GM21529 (cell line): ENCODE results near the gene TENT5C.

Experiments used
- ATAC-seq: cut with Tn5 transposase; IDR thresholded peaks from one replicate; pipeline ENCODE4 v1.9.1; 2021; ENCODE audit not compliant: unreplicated experiment

The TENT5C gene

DNA sequence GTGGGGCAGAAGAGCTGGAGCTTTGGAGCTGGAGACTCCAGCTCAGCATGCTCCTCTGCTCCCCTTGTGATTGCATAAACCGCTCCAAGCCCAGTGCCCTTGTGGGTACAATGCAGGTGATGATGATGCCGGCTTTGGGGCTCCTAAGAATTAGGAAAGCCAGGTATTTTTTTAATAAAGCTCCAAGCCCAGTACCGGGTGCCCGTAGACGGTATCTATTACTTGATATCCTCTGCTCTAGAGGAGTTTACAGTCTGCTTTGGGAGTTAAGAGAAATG lies 27.2 kb downstream of the TENT5C start:
- ATAC-seq: no peak

DNA sequence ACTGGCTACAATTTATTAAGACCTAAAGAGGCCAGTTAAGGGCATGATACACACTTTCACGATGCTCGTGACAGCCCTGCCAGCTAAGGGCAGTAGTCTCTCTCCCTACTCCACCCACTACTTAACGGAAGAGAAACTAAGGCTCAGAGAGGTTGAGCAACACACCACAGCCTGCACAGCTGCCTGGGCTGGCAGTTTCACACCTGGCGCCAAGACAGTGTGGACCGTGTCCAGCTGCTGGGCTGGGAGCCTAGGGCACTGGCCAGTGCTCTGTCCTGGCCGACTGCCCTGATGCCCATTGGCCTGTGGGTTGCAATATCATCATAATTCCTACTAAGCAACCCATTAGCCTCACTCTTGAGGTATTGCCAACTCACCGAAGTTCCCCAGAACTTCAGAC lies 27.6 kb downstream of the TENT5C start:
- no peak for ATAC-seq

DNA sequence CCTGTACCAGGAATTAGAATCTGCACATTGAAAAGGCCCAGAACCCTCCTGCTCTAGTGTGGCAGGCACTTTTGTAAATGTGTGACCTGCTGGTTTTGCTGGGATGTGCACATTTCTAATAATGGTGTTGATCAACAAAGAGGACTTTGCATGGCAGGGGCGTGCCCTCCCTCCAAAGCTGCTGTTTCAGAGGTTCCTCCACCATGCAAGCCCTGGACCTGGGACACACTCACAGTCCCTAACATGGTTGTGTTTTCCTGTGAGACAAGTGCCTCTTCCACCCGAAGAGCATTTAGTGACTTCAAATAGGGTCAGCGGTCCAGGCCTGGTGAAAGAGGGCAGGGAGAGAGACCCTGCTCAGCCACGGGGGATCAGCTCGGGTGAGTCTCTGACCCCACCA lies 28.1 kb downstream of the TENT5C start:
- ATAC-seq: no peak

DNA sequence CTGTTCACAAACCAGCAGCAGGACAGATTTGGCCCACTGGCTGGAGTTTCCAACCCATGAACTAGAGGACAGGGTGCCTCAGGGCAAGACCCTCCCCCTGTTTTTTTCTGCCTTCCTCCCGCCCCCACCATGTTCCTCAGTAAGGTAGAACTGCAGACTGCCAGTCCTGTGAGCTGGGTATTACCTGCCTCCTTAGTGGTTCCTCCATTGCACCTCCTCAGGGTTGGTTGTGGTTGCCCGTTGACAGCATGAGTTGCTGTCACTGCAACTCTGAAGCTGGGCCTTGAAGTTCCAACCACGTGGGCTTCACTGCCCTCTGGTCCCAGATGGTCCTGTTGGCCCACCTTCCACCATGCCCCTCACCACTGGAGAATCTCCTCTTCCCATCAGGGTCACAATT lies 28.8 kb downstream of the TENT5C start:
- no peak for ATAC-seq

DNA sequence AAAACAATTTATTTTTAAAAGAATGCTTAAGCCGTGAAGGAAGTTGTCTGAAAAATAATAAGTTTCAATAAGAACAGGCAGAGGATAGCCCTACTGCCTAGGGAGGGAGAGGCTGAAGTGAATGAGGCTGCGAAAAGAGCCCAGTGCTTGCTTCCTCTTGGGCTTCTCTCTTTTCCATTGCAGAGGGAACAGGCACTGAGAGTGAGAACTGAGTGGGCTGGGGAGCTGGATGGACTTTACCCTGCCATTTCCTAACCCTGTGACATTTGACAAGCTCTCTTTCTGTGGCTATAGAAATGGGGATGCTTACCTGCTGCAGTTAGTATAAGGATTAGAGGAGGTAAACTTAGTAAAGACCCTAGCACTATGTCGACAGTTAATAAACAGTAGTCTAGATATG lies 30.0 kb downstream of the TENT5C start:
- ATAC-seq: no peak

DNA sequence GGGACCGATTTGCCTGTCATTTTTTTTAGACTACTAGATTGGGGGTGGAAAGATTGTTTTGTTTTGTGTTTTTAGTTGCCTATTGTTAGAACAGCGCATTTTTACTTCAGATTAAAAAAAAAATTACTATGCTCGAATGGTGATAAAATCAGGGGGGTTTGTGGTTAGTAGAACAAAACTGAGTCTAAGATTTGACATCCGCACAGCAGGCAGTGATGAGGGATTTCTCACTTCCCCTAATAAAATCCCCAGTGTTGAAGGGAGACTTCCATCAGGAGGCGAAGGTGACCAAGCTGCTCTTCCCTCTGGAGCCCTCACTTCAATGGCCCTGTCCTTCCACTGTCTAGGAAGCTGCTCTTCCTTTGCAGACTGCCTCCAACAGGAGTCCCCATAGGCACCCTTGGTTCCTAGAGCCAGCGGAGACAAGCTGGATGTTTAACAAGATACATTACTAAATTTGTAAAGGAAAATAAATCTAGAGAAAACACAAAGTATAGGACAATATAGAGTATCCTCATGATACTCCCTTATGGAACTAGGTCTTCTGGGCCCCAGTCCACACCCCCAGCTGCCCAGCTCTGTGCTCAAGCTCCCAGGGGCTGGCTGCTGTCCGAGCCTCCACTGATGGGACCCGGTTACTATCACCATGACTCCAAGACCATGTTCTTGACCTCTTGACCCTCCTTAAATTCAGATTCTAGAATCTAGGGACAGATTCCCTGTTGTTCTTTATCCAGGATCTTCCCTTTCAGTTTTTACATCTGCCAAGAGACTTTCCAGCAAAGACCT lies 31.0 kb downstream of the TENT5C start:
- ATAC-seq: no peak

DNA sequence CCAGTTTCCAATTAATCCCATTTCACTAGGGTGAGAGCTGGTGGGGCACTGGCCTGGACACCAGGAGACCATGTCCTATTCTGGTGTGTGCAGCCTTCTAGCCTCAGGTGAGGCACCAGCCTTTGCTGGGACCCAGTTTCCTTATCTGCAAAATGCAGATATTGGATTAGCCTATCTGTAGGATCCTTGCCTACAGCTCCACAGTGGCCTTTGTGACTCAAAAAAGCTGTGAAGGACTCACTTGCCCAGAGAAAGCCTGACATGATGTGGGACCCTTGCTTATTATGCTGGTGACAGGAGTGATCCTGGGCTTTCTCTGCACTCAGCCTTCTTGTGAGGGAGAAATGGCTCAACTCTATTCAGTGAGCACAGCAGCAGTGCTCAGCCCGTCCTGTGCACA lies 32.3 kb downstream of the TENT5C start:
- no peak for ATAC-seq

DNA sequence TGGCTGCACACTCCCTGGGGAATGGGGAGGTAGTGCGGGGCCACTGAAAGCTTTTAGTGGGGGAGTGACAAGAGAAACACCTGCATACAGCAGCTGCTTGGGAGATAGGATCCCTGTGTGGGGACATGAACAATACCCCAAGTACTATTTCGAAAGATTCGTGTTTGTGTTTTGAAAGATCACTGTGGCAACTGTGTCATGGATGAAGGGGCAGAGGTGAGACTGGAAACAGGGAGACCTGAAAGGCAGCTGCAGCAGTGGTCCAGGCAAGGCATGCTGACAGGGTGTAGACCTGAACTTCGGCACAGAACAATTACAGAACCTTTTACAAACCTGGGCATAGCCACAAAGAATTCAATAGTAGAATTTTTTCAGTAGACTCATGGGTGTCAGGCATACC lies 32.9 kb downstream of the TENT5C start:
- ATAC-seq: no peak

DNA sequence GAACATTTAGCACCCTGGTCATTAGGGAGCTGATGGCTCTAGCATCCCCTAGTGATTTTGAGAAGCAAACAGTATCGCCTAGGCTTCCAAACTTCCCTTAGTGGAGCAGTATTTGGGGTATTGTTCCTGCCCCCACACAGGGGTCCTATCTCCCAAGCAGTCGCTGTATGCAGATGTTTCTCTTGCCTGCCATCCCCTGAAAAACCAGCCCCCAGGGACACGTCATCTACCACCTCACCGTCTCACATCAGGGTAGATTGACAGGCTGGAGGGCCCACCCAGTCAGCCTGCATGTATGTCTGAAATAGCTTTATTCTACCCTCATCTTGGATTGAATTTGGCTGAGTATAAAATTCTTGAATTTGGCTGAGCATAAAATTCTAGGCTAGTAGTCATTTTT lies 33.9 kb downstream of the TENT5C start:
- ATAC-seq: no peak

DNA sequence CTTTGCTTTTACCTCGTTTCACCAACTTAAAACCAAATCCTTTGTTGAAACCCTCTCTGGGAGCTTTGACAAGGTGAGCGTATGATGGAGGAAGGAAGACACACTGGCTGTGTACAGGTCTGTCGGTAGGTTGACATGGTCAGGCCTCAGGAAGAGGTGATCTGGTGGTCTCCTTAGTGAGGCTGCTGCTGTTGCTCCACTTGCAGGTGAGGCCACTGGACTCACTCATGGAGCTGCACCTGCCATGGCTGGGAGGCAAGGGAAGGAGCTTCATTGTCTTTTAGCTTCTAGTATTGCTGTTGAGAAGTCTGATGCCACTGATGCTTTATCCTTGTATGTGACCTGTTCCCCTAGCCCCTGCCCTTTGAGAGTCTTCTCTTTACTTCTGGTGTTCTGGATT lies 35.7 kb downstream of the TENT5C start:
- no peak for ATAC-seq

DNA sequence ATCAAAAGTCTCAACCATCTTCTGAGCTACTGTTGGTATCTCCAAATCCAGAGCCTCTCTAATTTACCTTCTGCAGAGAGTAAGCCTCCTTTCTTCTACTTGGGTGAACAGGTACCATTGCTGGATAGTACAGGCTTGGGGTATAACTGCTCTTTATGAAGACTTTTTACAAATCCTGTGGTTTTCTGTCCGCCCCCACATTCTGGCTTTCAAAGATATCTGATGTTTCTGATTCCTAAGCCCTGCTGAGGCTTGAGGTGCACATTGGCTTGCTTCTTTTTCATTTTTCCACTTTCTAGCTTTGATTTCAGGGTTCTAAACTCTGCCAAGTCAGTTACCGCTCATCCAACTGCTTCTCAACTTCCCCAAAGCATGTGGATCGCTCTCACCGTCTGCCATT lies 37.1 kb downstream of the TENT5C start:
- ATAC-seq: no peak

DNA sequence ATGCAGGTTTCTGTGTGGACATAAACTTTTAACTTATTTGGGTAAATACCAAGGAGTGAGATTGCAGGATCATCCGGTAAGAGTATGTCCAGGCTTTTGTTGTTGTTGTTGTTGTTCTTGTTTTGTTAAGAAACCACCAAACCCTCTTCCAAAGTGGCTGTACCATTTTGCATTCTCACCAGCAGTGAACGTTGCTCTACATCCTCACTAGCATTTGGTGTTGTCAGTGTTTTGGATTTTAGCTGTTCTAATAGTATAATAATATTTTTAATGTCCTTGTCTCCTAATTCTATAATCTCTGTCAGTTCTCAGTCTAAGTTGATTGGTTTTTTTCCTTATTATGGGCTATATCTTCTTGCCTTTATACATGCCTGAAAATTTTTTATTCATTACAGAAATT lies 37.8 kb downstream of the TENT5C start:
- ATAC-seq: no peak

DNA sequence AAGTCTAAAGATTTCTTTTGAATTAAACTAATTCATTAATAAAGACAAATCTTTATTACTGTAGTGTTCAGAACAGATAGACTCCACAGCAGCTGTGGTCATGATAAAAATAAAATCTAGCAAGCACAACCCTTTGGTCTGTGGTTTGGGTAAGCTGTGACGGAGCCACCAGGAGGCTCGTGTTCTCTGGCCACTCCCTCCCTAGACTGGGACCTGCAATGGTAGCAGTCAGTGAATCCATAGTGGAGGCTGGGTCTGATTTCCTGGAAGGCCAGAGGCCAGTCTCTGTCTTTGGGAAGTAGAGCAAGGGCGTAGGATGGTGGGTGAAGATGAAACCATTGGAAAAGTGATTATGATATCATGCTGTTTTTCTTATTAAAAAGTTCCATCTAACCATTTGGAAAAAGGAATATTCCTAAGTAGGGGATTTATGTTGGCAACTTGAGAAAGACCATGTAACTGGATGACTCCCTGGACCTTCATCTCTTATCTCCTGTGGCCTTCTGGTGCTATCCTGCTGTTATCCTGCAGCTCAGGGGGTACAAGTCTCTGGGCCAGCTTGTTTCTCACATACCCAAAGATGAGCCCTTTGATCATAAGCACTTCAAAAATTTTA lies 39.0 kb downstream of the TENT5C start:
- peak; percentile 56 for ATAC-seq

DNA sequence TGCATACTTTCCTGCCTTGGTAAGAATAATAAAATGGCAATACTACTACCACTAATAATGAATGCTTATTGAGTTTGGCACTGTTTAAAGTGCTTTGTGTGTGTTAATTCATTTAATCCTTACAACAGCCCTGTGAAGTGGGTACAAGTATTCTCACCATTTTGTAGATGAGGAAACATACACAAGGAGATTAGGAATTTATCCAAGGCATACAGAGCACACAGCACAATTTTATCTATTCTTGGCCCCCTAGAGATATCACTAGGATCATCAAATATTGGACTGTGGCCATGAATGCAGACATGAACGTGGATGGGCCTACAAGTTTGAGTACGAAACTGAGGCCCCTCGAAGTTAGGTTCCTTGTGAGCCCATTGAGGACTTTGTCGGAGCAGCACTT lies 39.5 kb downstream of the TENT5C start:
- ATAC-seq: no peak

DNA sequence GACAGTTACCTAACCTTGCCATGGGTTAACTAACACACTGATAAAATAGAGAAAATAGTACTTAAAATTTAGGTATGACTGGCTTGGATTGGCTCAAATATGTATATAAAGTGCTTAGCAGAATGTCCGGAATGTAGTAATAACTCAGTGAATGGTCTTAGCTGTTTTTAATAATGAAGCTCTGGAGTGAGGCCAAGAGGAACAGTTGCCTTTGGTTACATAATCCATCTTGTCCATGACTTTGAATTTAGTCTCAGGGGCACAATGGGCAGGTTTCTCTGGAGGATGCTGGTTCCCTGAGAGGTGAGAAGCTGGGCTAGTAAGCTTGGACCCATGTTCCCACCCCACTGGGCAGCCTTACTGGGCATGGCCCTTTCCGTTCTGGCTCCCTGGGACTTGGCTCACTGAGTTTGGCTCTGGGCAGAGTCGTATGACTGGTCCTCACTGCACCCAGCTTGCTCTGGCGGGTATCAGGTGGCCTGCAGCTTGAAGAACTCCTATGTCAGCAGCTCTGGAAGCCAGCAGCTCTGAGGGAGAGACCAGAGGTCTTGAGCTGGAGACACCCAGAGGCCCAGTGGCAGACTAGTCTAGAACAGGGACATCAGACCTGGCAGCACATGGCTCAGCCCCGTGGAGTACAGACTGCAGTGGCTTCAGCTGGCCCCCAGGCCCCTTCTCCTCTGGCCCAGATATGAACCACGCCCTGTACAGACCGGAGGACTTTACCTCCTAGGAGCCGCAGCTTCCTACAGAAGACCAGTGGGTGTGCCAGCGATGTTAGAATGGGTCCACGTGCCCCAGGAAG lies 40.4 kb downstream of the TENT5C start:
- no peak for ATAC-seq

DNA sequence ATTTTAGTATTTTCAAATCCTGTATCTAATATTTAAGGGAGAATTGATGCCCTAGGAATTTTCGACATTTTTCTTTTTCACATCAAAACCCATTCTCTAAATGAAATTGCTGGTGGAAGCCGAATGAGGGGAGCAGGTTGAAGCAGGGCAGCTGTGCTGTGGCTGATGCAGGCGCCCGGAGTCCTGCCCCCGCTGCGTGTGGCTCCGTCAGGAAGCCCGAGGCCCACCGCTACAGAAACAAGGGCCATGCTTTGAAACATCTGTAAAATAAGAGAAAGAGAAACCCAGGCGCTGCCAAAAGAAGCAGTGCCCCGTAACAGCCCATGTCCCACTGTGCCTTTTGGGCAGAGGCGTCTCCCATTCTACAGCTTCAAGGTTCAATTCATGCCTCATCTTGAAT lies 41.1 kb downstream of the TENT5C start:
- no peak for ATAC-seq

DNA sequence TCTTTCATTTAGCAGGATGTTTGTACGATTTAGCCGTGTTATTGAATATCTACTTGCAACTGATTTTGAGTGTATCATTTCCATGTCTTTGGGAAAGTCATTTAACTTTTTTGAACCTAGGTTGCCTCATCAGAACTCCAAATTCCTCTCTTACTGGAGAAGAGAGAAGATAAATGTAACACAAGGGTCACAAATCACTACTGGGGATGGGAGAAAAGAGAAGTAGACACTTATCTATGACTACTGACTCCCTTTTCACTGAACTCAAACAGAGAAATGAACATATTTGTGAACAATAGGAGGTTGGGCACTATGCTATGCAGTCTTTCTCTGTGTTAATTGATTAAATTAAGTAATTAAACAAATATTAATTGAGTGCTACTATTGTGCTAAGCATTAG lies 42.2 kb downstream of the TENT5C start:
- ATAC-seq: no peak

DNA sequence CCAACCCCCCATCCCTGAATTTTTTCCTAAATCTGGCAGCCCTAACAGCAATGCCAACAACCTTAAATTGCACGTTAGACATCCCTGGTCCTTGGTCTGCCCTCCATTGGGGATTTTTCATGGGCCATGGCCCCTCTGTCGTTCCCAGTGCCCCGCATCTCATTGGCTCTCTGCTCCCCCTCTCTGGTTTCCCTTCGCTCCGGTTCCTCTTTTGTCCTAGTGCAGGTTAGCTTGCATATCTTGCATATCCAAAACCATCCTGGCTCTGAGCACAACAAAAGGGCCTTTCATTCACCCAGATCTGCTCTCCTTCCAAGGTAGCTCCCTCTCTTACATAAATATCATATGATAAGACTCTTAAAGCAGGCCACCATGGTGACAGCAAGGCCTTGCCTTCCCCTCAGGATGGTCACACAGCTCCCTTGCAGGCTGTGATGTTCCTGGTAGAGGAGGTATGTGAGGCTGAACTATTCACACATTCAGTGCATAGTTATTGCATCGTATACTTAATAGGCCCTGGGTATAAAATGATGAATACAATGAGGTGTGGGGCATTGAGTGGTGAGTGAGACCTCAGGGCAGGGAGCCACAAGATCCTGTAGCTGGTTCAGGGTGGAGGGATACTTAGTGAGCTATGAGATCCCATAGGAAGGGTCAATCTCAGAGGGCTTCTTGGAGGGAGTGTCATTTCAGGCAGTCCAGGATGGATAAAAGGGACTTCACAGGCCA lies 45.2 kb downstream of the TENT5C start:
- ATAC-seq: no peak

DNA sequence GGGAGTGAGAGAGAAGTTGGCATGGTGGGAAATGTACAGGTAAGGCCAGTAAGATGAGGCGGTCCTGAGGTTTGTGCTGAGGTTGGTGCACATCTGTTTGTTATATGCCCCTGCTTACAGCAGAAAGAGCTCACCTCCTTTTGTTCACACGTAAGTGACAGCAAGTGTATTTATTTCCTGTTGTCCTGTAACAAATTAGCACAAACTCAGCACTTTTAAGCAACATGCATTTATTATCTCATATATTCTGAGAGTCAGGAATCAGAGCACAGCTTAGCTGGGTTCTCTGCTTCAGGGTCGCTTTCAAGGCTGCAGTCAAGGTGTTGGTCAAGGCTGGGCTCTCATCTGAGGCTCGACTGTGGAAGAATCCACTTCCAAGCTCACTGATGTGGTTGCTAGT lies 45.8 kb downstream of the TENT5C start:
- no peak for ATAC-seq

DNA sequence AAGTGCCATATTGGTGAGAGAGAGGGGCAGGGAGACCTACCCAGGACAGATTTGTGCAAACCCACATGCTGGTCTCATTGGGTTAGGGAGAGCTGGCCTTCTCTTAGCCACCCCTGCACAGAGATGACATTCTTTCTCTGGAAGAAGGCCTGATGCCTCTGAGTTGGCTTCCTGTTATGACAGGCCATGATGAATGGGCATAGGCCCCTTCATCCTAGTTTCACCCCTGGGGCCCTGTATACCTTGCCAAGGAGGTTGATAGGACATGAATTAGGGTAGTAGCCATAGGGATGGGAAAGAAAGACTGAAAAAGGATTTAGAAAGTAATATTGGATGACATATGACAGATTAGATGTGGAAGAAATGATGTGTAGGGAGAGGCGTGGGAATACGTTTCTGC lies 46.6 kb downstream of the TENT5C start:
- no peak for ATAC-seq

DNA sequence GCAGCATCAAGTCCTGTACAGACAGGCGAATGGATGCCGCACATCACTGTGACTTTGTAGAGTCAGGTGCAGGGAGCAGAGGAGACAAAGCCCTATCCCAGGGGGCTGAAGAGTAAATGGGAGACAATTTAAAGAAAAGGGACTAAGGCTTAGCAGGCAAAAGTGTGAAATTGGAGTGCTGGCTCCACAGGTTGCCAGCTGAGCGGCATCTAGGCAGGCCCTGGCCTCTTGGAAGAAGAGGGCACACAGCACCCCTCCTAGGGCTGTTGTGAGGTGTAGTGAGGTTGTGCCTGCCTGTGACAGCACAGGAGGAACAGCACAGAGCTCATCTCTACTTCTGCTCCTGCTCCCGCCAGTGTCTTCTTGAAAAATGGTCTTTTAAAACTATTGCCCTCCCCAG lies 47.3 kb downstream of the TENT5C start:
- no peak for ATAC-seq
